K562 (cell line): ENCODE measurements around the gene RBBP5. TPM values are rescaled to one million over a fixed set of nuclear protein-coding genes. Genes with fewer than 3 reads are reported as not detected.
A peak's percentile ranks its signal among the peaks of the same experiment; 100 is the strongest.

Experiments
- CREB3L1 ChIP-seq: fragments of 450-650 bp; IDR thresholded peaks from 2 replicates; pipeline ENCODE4 v1.6.1; 2014; ENCODE audit warnings: low read depth, mild to moderate bottlenecking, moderate library complexity, borderline replicate concordance
- E2F4 ChIP-seq: sonication (generic); formaldehyde crosslinking; IDR thresholded peaks from 2 replicates; pipeline ENCODE4 v1.8.0; 2022; ENCODE audit warnings: mild to moderate bottlenecking, low read depth, missing genetic modification reagents
- FOXJ3 ChIP-seq: sonication (generic); formaldehyde crosslinking; IDR thresholded peaks from 2 replicates; pipeline ENCODE4 v1.4.0; 2020; ENCODE audit warnings: mild to moderate bottlenecking, missing genetic modification reagents
- MXD1 ChIP-seq: fragments of 250-450 bp; sonication (Bioruptor Pico); IDR thresholded peaks from 2 replicates; pipeline ENCODE4 v1.8.0; 2021; ENCODE audit warnings: borderline replicate concordance, mild to moderate bottlenecking, moderate library complexity; ENCODE audit not compliant: poor library complexity, severe bottlenecking
- NR1H2 ChIP-seq: sonication (generic); formaldehyde crosslinking; IDR thresholded peaks from 2 replicates; pipeline ENCODE4 v1.4.0; 2020; ENCODE audit warnings: mild to moderate bottlenecking, missing genetic modification reagents
- NR2C2 ChIP-seq, 2 experiments: fragments of 200-800 bp in 1 of 2; sonication (Bioruptor generic) in 1 of 2; sonication (generic) in 1 of 2; formaldehyde crosslinking in 1 of 2; IDR thresholded peaks; 2 replicates each; pipeline versions ENCODE4 v1.6.1 to v1.8.0; 2016 to 2022; ENCODE audit warnings: mild to moderate bottlenecking in 1 of 2, missing compliant biosample characterization in 1 of 2, missing genetic modification characterization in 1 of 2, missing genetic modification reagents in 1 of 2
- NUFIP1 ChIP-seq: fragments of 450-650 bp; IDR thresholded peaks from 2 replicates; pipeline ENCODE4 v1.6.1; 2018; ENCODE audit not compliant: partially characterized antibody
- POLR2H ChIP-seq: IDR thresholded peaks from 2 replicates; pipeline ENCODE4 v1.6.1; 2016; ENCODE audit warnings: missing genetic modification characterization, low read depth, mild to moderate bottlenecking, control low read depth, missing compliant biosample characterization, moderate library complexity
- SNAPC5 ChIP-seq: fragments of 250-450 bp; sonication (Bioruptor Pico); IDR thresholded peaks from 2 replicates; pipeline ENCODE4 v1.8.0; 2021; ENCODE audit warnings: moderate library complexity, mild to moderate bottlenecking, inconsistent platforms
- THAP12 ChIP-seq: fragments of 250-450 bp; sonication (Bioruptor Pico); IDR thresholded peaks from 2 replicates; pipeline ENCODE4 v1.9.0; 2021; ENCODE audit warnings: mild to moderate bottlenecking, inconsistent platforms
- WHSC1 ChIP-seq: IDR thresholded peaks from one replicate; pipeline ENCODE4 v1.6.1; 2012; ENCODE audit warnings: low read length, control low read depth, inconsistent platforms
- ZFP91 ChIP-seq: sonication (generic); formaldehyde crosslinking; IDR thresholded peaks from 2 replicates; pipeline ENCODE4 v1.8.0; 2022; ENCODE audit warnings: mild to moderate bottlenecking, missing genetic modification reagents
- ZKSCAN8 ChIP-seq: fragments of 200-800 bp; sonication (Bioruptor generic); IDR thresholded peaks from 2 replicates; pipeline ENCODE4 v1.6.1; 2016; ENCODE audit warnings: missing genetic modification characterization, missing compliant biosample characterization
- ZNF175 ChIP-seq: fragments of 200-800 bp; sonication (Bioruptor generic); IDR thresholded peaks from 2 replicates; pipeline ENCODE4 v1.6.1; 2016; ENCODE audit warnings: low read depth, mild to moderate bottlenecking, missing genetic modification characterization, missing compliant biosample characterization
- ZNF280A ChIP-seq: fragments of 450-650 bp; IDR thresholded peaks from 2 replicates; pipeline ENCODE4 v1.6.1; 2018; ENCODE audit warnings: mild to moderate bottlenecking, low read depth; ENCODE audit not compliant: partially characterized antibody
- ZNF436 ChIP-seq: fragments of 250-450, 450-650 bp; sonication (Bioruptor Pico); formaldehyde crosslinking; IDR thresholded peaks from 2 replicates; pipeline ENCODE4 v1.7.0; 2020; ENCODE audit warnings: mild to moderate bottlenecking
- polyA plus RNA-seq, 8 experiments: library from polyadenylated mRNA; depleted of rRNA in 4 of 8; stranded (reverse) in 5 of 8; unstranded in 3 of 8; fragments of >200 nt; fragmentation: Nextera tagmentation in 2 of 8; fragmentation: Illumina TruSeq in 1 of 8; extraction: Ambion mirVana in 2 of 8; extraction: Trizol in 1 of 8; gene quantifications; 2 replicates each; pipeline versions ENCODE4 v1.2.1 to v1.2.3, GENCODE V29; 2011 to 2014; ENCODE audit warnings: inconsistent platforms in 1 of 8, missing spikeins in 1 of 8
- total RNA-seq, 7 experiments: library from RNA; depleted of rRNA in 6 of 7; stranded (reverse); fragments of >200 nt in 6 of 7; fragmentation: Illumina TruSeq in 2 of 7; extraction: Trizol in 2 of 7; gene quantifications; 2 replicates each; pipeline versions ENCODE4 v1.2.1 to v1.2.3, GENCODE V29; 2011 to 2021; ENCODE audit warnings: low replicate concordance in 1 of 7

The RBBP5 gene
- total and polyA plus RNA-seq, 9 of the 15 experiments (the other 6 are each of a cell fraction or from before 2014, with no cell fraction given), result 17.2 to 37.4 (median 28.4) TPM

- TF ChIP-seq NR1H2 (peak; percentile 65; the same call in 1 of the 2 replicates), E2F4 (CRISPR knock-in tag) (0 out of 2 replicates have a peak, but pooled peaks have one; percentile 72), ZNF436 (CRISPR knock-in tag) (no peak), ZFP91 (peak; percentile 83), FOXJ3 (CRISPR knock-in tag) (no peak), CREB3L1 (peak; percentile 89), THAP12 (CRISPR knock-in tag) (peak; percentile 82), NUFIP1 (peak; percentile 96), ZKSCAN8 (CRISPR knock-in tag) (no peak; the same call in 1 of the 2 replicates), WHSC1 (no peak), POLR2H (tag) (peak; percentile 95), MXD1 (CRISPR knock-in tag) (no peak), ZNF175 (peak; percentile 88), SNAPC5 (CRISPR knock-in tag) (no peak), NR2C2 (CRISPR knock-in tag; IDR thresholded peaks at IDR 0.05) (peak; percentile 92), NR2C2 (tag; IDR thresholded peaks at IDR 0.05) (peak; percentile 97), ZNF280A (no peak)
These were observed at the start of gene RBBP5 (continued) for GRCh38 chr1:205121660-205122488.
